Uterus (tissue), 4 donors: ENCODE measurements around the gene USB1. TPM values are rescaled to one million over a fixed set of nuclear protein-coding genes. Genes with fewer than 3 reads are reported as not detected.

Experiments used
- DNase-seq, 2 donors: peaks; one replicate each; pipeline ENCODE4 v3.0.0-alpha.2; 2019 to 2020
- H3K27ac ChIP-seq, 2 donors: fragments of 200-600 bp; sonication (generic); 1 replicate in 1 of 2; 2 replicates in 1 of 2; pipeline ENCODE4 v1.5.1; 2016 to 2018
- H3K27me3 ChIP-seq, 2 donors: fragments of 200-600 bp; sonication (generic); one replicate each; pipeline ENCODE4 v1.5.1; 2018 to 2019; ENCODE audit warnings: control low read depth in 1 of 2
- H3K36me3 ChIP-seq, 2 donors: fragments of 200-600 bp; sonication (generic); one replicate each; pipeline ENCODE4 v1.5.1; 2019; ENCODE audit warnings: control low read depth in 1 of 2
- H3K4me1 ChIP-seq, 2 donors: fragments of 200-600 bp; sonication (generic); one replicate each; pipeline ENCODE4 v1.5.1; 2018 to 2019; ENCODE audit warnings: control low read depth in 1 of 2
- H3K4me3 ChIP-seq, 2 donors: fragments of 200-600 bp; sonication (generic); 1 replicate in 1 of 2; 2 replicates in 1 of 2; pipeline ENCODE4 v1.5.1; 2018 to 2019; ENCODE audit warnings: mild to moderate bottlenecking in 1 of 2
- H3K9me3 ChIP-seq, 2 donors: fragments of 200-600 bp; sonication (generic); one replicate each; pipeline ENCODE4 v1.5.1; 2019; ENCODE audit warnings: control low read depth in 1 of 2
- CTCF ChIP-seq, 4 experiments: fragments of 200-600 bp in 2 of 4; fragments of 450-650 bp in 2 of 4; sonication (generic) in 2 of 4; IDR thresholded peaks; one replicate each; pipeline ENCODE4 v1.5.1; 2016 to 2019; ENCODE audit warnings: antibody characterized with exemption in 4 of 4, mild to moderate bottlenecking in 2 of 4, moderate library complexity in 1 of 4
- POLR2A ChIP-seq, 2 donors: fragments of 450-650 bp; IDR thresholded peaks; one replicate each; pipeline ENCODE4 v1.6.1; 2016; ENCODE audit warnings: antibody characterized with exemption in 2 of 2, mild to moderate bottlenecking in 1 of 2, moderate library complexity in 1 of 2
- intact Hi-C: fragments of 100-400 bp; cut with DNase I; formaldehyde crosslinking; loops from one replicate; pipeline ENCODE4 v1.15.1; 2023; ENCODE audit warnings: low total_unique reads
- total RNA-seq, 4 donors: library from RNA; depleted of rRNA in 3 of 4; stranded (reverse); fragments of >200 nt in 3 of 4; gene quantifications; one replicate each; pipeline versions ENCODE4 v1.1.0 to v1.2.4, GENCODE V29; 2014 to 2023
- donor health status: DM: yes; HTN: yes; CAD: no.

Gene USB1
- total RNA-seq, 4 donors from 2014 or later = 2.0 to 34.9 (median 14.9) TPM

GRCh38 chr16:57987441-57988177, 13.6 kb upstream of the USB1 start:
- intact Hi-C loops = no loop called here

GRCh38 chr16:57988929-57989328, 12.3 kb upstream of the USB1 start:
- Histone ChIP-seq H3K9me3 (no peaks in the 10 kb centered on the region), H3K36me3 (no peaks in the 10 kb centered on the region), H3K27ac (no peak overlapping the region), H3K4me3 (no peak overlapping the region), H3K27me3 (no peaks in the 10 kb centered on the region), H3K4me1 (peaks cover 0 to 5% of the 10 kb centered on the region in 2 donors)
- DNase-seq = no peak
- TF ChIP-seq CTCF (IDR thresholded peaks at IDR 0.05) = no peak
- TF ChIP-seq POLR2A (IDR thresholded peaks at IDR 0.05) = no peak
- intact Hi-C loops = no loop called here

More at GRCh38 chr16:57987441-57988177, 13.6 kb upstream of the USB1 start:
- no peak overlapping the region for H3K4me3 ChIP-seq
- H3K36me3 ChIP-seq = no peaks in the 10 kb centered on the region
- H3K27me3 ChIP-seq = no peaks in the 10 kb centered on the region
- no peak for TF ChIP-seq CTCF (IDR thresholded peaks at IDR 0.05)
- no peak for TF ChIP-seq POLR2A (IDR thresholded peaks at IDR 0.05)
- no peak for DNase-seq
- H3K4me1 ChIP-seq = peaks cover 0 to 5% of the 10 kb centered on the region in 2 donors
- no peaks in the 10 kb centered on the region for H3K9me3 ChIP-seq
- H3K27ac ChIP-seq = no peak overlapping the region

DNA sequence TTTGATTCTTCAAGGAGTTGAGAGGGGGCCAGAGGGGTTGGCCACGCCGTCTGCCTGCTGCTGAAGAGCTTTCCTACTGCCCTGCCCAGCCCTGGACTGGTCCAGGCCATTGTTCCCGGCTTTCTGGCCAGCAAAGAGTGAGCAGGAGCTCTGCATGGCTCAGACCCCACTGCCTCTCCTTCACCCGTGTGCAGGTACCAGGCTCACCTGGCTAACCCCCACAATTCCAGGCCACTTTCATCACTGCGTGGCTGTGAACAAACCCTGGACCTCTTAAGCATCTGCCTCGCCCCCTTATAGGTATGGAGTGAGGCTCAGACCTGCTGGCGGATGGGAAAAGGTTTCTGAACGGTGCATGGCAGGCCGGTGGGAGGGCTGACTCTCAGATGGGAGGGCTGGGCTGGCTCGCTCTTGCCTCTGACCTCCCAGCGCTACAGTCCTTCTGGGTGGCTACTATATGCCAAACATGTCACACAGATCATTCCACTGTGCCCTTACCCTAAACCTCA, 9.6 kb upstream of the USB1 start:
- intact Hi-C loops = no loop called here
- Histone ChIP-seq H3K9me3 (no peaks in the 10 kb centered on the region), H3K27me3 (no peaks in the 10 kb centered on the region), H3K4me3 (no peak overlapping the region), H3K4me1 (no peaks in the 10 kb centered on the region), H3K27ac (no peak overlapping the region), H3K36me3 (no peaks in the 10 kb centered on the region)
- DNase-seq = no peak
- TF ChIP-seq POLR2A (IDR thresholded peaks at IDR 0.05) (no peak), CTCF (IDR thresholded peaks at IDR 0.05) (no peak)

DNA sequence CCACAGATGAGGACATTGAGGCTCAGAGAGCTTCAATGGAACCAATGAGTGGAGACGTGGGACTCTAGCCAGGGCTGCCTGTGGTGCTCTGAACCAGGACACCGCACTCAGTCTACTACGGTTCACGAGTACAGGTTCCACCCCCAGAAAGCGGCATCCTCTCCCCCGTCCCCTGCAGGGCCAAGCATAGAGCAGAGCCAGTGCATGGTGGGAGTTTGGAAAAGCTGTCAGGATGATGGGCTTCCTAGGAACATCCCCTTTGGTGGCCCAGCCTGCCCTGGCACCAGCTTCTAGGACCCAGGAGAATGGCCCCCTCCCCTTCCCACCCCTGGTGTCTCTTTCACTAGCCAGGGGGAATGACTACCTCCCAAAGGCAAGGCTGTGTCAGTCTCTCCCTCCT, 9.1 kb upstream of the USB1 start:
- no peak overlapping the region for H3K4me3 ChIP-seq
- no peaks in the 10 kb centered on the region for H3K4me1 ChIP-seq
- H3K36me3 ChIP-seq = no peaks in the 10 kb centered on the region
- DNase-seq = no peak
- no peaks in the 10 kb centered on the region for H3K27me3 ChIP-seq
- H3K9me3 ChIP-seq = no peaks in the 10 kb centered on the region
- TF ChIP-seq POLR2A (IDR thresholded peaks at IDR 0.05) (no peak), CTCF (IDR thresholded peaks at IDR 0.05) (no peak)
- no peak overlapping the region for H3K27ac ChIP-seq
- intact Hi-C loops = no loop called here

DNA sequence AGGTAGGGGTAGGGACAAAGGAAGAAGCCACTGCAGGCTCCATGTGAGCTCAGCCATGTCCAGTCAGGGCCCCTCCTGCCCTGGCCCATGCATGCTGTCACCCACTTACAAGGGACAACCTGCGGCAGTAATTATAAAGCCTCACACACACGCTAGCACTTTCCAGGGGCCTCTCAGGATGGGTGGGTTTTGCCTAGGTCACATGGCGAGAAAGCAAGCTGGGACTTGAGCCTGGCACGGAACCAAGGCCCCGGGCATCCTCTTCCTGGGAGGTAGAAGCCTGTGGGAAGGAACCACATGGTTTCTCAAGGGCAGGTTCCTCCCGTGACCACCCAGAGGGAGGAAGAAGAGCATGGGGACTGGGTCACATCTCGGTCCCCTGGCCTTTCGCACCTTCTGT, 7.8 kb upstream of the USB1 start:
- no peak for DNase-seq
- H3K36me3 ChIP-seq = no peaks in the 10 kb centered on the region
- TF ChIP-seq POLR2A (IDR thresholded peaks at IDR 0.05) (no peak), CTCF (IDR thresholded peaks at IDR 0.05) (no peak)
- intact Hi-C loops = no loop called here
- H3K27me3 ChIP-seq = no peaks in the 10 kb centered on the region
- H3K27ac ChIP-seq = no peak overlapping the region
- H3K4me3 ChIP-seq = no peak overlapping the region
- H3K9me3 ChIP-seq = no peaks in the 10 kb centered on the region
- no peaks in the 10 kb centered on the region for H3K4me1 ChIP-seq
